Fibroblast of peridontal ligament (primary cell): ENCODE measurements around the gene SCN5A.
"Not testable (repeated sequence)": the region's sequence is repeated elsewhere in the genome, so short reads cannot be mapped to it uniquely, and the experiment has no call there.

ENCODE experiments used
- DNase-seq: peaks from one replicate; pipeline ENCODE4 v3.0.0-alpha.2; 2010; ENCODE audit errors: extremely low read depth

Gene SCN5A

DNA sequence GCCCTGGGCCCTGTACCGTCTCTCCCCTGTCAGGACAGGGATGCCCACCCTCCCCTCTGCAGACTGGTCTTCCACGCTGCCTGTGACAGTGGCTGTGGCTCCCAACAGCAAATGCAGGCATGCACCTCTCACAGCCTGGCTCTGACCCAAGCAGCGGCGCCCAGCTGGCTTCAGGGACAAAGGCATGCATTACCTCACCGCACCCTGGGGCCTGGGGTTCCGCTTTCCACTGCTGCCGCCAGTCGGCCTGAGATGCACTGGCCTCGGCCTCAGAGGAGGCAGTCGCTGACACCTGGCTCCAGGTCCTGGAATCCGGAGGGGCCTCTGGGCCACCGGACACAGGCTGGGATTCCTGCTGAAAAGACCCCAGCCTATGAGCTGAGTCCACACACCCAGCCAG lies 70.3 kb downstream of the SCN5A start:
- DNase-seq: no peak

GRCh38 chr3:38578551-38578950 lies 70.9 kb downstream of the SCN5A start:
- DNase-seq: no peak

- DNase-seq: no peak
Observed at GRCh38 chr3:38578081-38578475, 71.4 kb downstream of the SCN5A start.

DNA sequence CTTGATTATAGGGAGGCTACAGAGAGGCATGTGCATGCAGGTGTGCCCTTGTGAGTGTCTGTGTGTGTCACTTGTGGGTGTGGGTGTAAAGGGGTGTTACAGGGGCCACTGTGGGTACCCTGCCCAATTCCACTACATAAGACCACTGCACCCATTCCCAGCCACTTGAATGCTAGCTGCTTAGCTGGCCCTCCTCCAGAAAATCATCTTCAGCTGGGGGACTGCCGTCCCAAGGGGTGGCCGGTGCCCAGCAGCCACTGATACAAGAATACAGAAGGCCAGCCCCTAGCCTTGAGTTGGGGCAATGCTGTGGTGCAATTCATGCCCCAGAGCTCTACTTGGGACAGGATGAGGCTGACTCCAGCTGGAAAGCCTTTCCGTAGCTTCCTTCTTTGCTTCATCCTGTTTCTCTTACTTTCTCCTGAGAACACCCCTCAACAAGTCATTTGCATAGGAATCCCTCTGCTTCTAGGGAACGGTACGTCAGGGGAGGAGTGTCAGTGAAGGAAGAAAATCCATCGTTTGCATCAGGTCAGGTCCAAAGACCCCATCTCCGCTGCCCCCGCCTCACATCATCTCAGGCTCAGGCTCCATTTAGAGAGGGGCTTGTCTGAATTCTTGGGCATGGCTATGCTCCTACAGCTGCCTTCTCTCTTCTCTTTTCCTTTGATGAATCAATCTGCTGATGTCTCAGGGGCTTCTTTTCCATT lies 72.0 kb downstream of the SCN5A start:
- no peak for DNase-seq

GRCh38 chr3:38576526-38577370 lies 72.7 kb downstream of the SCN5A start:
- no peak for DNase-seq

DNA sequence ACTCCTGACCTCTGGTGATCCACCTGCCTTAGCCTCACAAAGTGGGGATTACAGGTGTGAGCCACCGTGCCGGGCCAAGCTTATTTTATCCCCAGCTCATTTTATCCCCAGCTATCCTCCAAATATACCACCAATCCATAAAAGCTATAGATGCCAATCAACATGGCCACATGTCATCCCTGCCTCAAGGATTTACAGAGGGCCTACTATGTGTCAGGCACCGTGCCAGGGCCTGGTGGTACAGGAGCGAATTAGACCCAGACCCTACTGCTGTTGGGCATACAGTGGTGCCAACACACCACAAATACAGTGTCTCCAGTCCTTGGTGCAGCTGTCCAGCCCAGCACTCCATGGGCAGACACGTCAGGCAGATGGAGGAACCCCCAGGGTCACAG lies 73.4 kb downstream of the SCN5A start:
- no peak for DNase-seq

DNA sequence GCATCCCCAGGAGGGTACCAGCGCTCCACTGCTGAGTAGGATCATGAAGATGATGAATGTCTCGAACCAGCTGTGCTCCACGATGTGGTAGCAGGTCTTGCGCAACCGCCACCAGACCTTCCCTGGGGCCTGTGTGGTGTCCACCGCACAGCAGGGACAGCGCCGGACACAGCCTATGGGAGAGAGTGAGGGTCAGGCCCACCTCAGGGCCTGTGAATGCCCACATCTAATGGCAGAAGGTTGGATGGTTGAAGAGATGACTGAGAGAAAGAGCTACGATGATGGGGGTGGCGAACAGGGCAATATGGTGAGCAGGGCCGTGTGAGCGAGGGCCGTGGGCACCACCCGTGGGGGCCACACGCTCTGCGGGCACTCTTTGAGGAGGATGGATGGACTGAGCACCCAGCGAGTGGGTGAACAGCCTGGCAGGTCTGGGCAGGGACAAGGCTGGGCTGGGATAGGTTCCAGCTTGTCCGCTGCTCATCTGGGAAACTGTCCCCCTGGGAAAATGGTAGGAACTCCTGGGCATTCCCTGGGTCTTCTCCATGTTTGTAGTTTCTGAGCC lies 74.1 kb downstream of the SCN5A start:
- no peak for DNase-seq

DNA sequence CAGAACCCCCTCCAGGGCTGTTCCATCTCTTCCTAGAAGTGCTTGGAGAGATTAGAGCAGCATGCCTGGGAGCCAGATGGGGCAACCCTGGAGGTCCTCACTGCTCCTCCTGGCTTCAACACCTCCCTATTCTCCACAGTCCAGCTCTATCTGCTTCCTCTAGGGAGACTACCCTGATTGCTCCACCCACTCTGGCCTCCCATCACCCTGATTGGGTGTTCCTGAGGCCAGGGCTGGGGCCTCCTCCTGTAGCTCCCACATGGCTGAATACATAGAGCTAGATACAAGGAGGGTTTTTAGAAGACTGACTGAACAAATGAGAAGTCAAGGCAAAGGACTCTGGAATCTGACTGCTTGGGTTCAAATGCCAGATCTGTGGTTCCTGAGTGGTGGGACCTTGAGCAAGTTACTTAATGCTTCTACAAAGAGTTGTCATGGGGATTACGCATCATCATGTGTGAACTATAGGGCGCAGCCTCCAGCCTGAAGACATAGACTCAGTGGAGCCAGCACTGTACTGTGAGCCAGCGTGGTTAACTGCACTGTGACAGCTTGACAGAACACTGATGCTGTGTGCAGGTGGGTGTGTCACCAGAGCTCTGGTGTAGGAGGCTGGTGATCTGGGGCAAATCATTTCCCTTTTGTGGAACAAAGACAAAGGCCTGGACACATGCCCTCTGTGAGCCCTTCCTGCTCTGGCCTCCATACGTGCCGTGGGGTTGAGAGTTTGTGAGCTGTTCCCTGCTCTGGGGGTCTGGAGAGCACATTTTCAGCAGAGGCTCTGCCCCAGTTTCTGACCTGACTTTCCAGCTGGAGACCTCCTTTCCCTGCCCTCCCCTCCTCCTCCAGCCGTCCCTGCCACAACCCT lies 74.8 kb downstream of the SCN5A start:
- no peak for DNase-seq

- no peak for DNase-seq
Observed at GRCh38 chr3:38573556-38573955, 75.9 kb downstream of the SCN5A start.

GRCh38 chr3:38573111-38573510 lies 76.4 kb downstream of the SCN5A start:
- no peak for DNase-seq

DNA sequence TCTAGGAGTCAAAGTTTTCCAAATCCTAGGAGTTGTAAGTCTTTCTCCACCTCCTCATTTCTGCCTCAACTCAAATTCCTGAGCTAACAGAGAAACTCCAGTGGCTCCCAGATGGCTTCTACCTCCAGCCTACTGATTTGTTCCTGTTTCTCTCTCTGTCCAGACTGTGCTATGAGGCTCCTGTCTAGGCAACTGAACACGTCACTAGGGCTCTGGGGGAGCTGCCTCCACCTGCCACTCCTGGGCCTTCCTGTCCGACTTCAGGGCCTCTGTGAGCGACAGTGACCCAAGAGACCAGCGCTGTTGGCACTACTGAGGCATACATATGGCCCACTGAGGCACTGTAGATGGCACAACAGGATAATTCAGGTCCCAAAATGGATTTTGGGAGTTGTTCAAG lies 82.0 kb downstream of the SCN5A start:
- DNase-seq: no peak

GRCh38 chr3:38566794-38567193 lies 82.7 kb downstream of the SCN5A start:
- not testable (repeated sequence) for DNase-seq

- no peak for DNase-seq
Observed at GRCh38 chr3:38566215-38566528, 83.3 kb downstream of the SCN5A start.

- no peak for DNase-seq
Observed at GRCh38 chr3:38565339-38566214, 83.9 kb downstream of the SCN5A start.

DNA sequence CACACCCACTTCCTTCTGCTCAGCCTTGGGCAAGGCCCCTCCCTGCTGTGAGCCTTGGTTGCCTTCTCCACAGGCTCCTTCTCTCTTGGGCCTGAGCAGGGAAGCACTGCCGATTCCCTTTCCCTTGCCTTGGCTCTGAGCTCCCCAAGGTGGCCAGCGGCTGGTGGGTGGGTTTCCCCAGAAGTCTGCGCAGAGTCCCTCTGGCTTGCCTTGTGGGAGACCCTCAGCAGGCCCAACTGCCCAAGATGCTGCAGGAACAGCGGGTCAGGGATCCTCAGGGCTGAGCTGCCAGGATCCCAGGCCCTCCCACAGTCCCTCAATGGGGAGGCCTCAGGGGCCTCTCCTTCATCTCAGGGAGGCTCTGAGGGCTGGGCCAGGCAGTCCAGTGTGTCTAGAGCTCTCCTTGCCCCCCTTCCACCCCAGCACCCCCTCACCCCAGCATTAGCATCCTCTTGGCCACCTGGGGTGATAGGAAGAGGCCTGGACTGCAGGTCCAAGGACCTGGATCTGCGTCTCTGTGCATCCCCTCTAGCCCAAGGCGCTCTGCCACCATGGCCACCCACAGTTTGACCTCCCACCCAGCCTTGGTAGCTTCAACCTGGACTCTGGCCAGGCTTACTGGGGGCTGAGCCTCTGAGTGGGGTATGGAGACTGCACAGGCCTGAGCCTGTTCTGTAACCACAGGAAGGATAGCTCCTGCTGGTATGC lies 84.7 kb downstream of the SCN5A start:
- DNase-seq: no peak

GRCh38 chr3:38563886-38564270 lies 85.6 kb downstream of the SCN5A start:
- DNase-seq: no peak

DNA sequence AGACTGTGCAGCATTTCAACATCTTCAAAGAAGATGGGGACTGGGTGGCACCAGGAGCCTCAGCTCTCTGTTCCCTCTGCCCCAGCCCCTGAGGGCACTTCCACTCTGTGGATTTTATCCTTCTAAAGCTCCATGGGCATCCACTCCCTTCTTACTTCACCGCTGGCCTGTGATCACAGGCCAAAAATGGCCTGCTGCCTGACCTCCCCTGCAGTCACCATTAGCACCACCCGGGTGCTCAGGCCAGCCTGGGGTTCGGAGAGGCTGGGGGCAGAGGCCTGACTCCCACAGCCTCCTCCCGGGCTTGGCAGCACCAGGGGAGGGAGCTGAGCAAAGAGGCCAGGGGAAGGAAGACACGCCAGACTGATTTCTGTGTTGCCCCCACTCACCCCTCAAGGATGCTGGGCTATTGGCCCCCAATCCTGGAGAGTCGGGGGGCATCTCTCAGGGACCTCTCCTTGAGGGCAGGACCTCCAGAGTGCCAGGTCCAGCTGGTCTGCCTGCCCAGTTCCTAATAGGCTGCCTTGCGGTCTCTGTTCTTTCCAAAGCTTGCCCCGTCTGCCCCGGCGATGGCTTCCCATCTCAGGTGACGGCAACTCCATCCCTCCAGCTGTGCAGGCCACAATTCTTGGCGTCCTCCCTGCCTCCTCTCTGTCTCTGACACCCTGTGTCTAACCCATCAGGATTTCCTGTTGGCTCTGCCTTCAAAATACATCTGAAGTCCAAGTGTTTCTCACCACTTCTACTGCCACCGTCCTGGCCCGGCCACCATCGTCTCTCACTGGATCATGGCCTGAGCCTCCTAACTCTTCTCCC lies 86.2 kb downstream of the SCN5A start:
- DNase-seq: no peak

- no peak for DNase-seq
Observed at GRCh38 chr3:38562467-38562925, 87.0 kb downstream of the SCN5A start.

DNA sequence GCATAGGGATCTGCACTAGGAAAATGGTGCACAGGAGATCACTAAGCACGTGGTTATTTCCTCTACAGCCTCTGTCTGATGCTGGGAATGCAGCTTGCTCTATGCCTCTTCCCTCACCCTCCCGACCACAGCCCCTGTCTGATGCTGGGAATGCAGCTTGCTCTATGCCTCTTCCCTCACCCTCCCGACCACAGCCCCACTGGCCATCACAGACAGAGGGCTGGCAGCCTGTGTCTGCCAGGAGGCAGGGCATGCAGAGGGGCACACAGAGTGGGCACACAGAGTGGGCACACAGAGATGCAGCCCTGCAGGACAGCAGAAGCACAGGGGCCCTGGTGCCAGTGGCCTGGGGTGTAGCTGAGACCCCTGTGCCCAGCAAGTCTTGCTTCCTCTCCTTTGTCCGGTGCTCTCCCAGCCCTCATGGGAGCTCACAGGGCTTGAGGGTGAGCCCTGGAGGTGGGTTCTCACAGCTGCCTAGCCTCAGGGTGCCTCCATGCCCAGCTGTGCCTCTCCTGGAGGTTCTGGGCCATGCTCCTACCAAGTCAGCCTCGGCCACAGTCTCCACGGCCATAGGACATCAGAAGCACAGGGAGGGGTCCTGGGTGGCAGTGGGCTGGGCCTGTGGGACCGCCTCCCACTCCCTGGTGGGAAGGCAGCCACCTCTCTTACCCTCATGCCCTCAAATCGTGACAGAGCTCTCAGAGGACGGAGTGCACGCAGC lies 87.6 kb downstream of the SCN5A start:
- DNase-seq: no peak
